Measurements from ENCODE around the gene C2CD2. TPM values are rescaled to one million over a fixed set of nuclear protein-coding genes. Genes with fewer than 3 reads are reported as not detected.

The C2CD2 gene
- total RNA-seq, 2 experiments from 2014 or later: 8.2 to 8.8 TPM

DNA sequence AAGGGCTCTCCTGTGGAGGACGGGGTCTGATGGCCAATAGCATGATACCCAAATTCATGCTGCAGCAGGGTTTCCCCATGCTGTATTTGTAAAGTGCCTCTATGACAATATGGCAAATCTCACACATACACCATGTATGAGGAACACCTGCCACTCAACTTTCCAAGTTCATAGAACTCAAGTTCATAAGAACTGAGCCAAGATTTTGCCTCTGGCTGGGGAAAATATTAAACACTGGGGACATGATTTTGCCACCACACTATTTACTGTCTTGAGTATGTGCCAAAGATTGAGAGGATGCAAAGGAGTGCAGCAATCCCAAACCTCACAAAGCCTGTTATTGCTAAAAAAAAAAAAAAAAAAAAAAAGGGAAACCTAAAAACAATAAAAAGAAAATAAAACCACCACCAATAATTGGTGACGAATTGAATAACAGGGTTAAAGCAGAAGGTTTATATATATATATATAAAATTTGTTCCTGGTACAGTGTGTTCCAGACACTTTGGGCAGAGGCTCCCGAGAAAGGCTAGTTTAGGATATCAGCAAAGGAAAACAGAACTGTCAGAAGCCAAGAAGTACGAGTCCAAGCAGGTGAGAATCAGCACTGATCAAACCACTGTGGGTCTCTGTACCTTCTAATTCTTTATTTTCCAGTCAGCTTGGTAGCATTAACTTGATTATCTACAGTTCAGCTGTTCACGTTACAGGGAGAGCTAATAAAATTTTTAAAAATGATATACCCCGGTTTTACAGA, 32.0 kb upstream of the C2CD2 start:
- peaks cover under 1% of the 10 kb centered on the region for H3K36me3 ChIP-seq (ENCODE audit: insufficient read depth, low read length)
- no peaks in the 10 kb centered on the region for H3K9me3 ChIP-seq (ENCODE audit: control insufficient read depth in 1 of 2, insufficient read depth in 1 of 2, low read length in 2 of 2)
- intact Hi-C loops (cut with DNase I, micrococcal nuclease): no loop called here
- H3K27ac Mint-ChIP-seq: no peak overlapping the region
- TF ChIP-seq, protein P1, sequence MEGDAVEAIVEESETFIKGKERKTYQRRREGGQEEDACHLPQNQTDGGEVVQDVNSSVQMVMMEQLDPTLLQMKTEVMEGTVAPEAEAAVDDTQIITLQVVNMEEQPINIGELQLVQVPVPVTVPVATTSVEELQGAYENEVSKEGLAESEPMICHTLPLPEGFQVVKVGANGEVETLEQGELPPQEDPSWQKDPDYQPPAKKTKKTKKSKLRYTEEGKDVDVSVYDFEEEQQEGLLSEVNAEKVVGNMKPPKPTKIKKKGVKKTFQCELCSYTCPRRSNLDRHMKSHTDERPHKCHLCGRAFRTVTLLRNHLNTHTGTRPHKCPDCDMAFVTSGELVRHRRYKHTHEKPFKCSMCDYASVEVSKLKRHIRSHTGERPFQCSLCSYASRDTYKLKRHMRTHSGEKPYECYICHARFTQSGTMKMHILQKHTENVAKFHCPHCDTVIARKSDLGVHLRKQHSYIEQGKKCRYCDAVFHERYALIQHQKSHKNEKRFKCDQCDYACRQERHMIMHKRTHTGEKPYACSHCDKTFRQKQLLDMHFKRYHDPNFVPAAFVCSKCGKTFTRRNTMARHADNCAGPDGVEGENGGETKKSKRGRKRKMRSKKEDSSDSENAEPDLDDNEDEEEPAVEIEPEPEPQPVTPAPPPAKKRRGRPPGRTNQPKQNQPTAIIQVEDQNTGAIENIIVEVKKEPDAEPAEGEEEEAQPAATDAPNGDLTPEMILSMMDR (IDR thresholded peaks at IDR 0.05): no peak
- ChIA-PET CTCF (no interaction called here), POLR2A (no interaction called here)
- peaks cover 8% of the 10 kb centered on the region for H3K9me3 Mint-ChIP-seq
- DNase-seq: no peak
- no peaks in the 10 kb centered on the region for H3K4me1 Mint-ChIP-seq (ENCODE audit: low read depth)
- H3K4me3 ChIP-seq (ENCODE audit: low read length): no peak overlapping the region
- H3K27me3 ChIP-seq (ENCODE audit: control insufficient read depth in 1 of 2, insufficient read depth in 2 of 2, low read length in 2 of 2): no peaks in the 10 kb centered on the region
- H3K27ac ChIP-seq (ENCODE audit: low read depth in 1 of 2, low read length in 2 of 2): no peak overlapping the region
- no peaks in the 10 kb centered on the region for H3K27me3 Mint-ChIP-seq
- H3K36me3 Mint-ChIP-seq (ENCODE audit: low read depth): peaks cover 12% of the 10 kb centered on the region
- no peak overlapping the region for H3K4me3 Mint-ChIP-seq
- no peak for ATAC-seq (ENCODE audit: poor library complexity)
- no peaks in the 10 kb centered on the region for H3K4me1 ChIP-seq (ENCODE audit: insufficient read depth, low read length)

DNA sequence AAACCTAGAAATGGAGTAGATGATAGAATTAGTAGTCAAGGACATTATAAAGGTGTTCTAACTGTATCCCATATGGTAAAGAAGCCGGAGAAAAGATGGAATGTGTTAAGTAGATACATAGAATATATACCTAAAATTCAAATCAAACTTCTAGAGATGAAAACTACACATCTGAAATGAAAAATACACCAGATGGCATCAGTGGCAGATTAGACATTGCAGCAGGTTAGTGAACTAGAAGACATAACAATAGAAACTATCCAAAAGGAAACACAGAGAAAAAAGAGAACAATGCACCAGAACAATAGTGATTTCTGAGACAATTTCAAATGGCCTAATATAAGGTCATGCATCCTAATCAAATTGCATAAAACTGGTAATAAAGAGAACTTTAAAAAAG, 29.4 kb upstream of the C2CD2 start:
- H3K27ac Mint-ChIP-seq: no peak overlapping the region
- TF ChIP-seq, protein P1 (IDR thresholded peaks at IDR 0.05): no peak
- ChIA-PET POLR2A (no interaction called here), CTCF (no interaction called here)
- ATAC-seq (ENCODE audit: poor library complexity) (no peak), DNase-seq (no peak)
- peaks cover 0 to 4% of the 10 kb centered on the region in 2 experiments for H3K27me3 ChIP-seq (ENCODE audit: control insufficient read depth in 1 of 2, insufficient read depth in 2 of 2, low read length in 2 of 2)
- H3K4me3 ChIP-seq (ENCODE audit: low read length): no peak overlapping the region
- H3K4me3 Mint-ChIP-seq: no peak overlapping the region
- H3K36me3 ChIP-seq (ENCODE audit: insufficient read depth, low read length): no peaks in the 10 kb centered on the region
- no peak overlapping the region for H3K27ac ChIP-seq (ENCODE audit: low read depth in 1 of 2, low read length in 2 of 2)
- no peaks in the 10 kb centered on the region for H3K36me3 Mint-ChIP-seq (ENCODE audit: low read depth)
- H3K27me3 Mint-ChIP-seq: no peaks in the 10 kb centered on the region
- intact Hi-C loops (cut with DNase I, micrococcal nuclease): no loop called here
- H3K4me1 ChIP-seq (ENCODE audit: insufficient read depth, low read length): no peaks in the 10 kb centered on the region
- H3K4me1 Mint-ChIP-seq (ENCODE audit: low read depth): no peaks in the 10 kb centered on the region
- peaks cover 8% of the 10 kb centered on the region for H3K9me3 Mint-ChIP-seq
- no peaks in the 10 kb centered on the region for H3K9me3 ChIP-seq (ENCODE audit: control insufficient read depth in 1 of 2, insufficient read depth in 1 of 2, low read length in 2 of 2)

DNA sequence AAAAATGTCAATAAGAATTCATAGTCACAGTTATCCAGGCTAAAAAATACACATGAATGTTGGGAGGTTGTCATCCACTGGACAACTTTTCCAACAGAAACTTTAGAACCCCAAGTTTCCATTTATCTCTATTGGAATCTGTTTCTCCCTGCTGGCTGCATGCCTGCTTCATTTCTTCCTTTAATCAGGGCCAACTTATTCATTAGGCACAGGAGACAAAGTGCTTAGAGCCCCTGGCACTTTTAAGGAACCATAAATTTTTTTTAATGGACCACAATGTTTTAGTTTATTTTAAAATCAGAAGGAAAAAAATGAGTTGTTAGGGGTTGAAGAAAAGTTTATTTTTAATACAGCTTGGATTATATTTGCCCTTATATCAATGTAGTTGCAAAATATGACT, 26.7 kb upstream of the C2CD2 start:
- ATAC-seq (ENCODE audit: poor library complexity) (no peak), DNase-seq (no peak)
- no peaks in the 10 kb centered on the region for H3K9me3 ChIP-seq (ENCODE audit: control insufficient read depth in 1 of 2, insufficient read depth in 1 of 2, low read length in 2 of 2)
- H3K4me3 ChIP-seq (ENCODE audit: low read length): no peak overlapping the region
- Mint-ChIP-seq H3K4me1 (ENCODE audit: low read depth) (no peaks in the 10 kb centered on the region), H3K27me3 (no peaks in the 10 kb centered on the region), H3K27ac (no peak overlapping the region), H3K4me3 (no peak overlapping the region), H3K9me3 (peaks cover 8% of the 10 kb centered on the region), H3K36me3 (ENCODE audit: low read depth) (no peaks in the 10 kb centered on the region)
- ChIA-PET CTCF (no interaction called here), POLR2A (no interaction called here)
- H3K36me3 ChIP-seq (ENCODE audit: insufficient read depth, low read length): no peaks in the 10 kb centered on the region
- no peak overlapping the region for H3K27ac ChIP-seq (ENCODE audit: low read depth in 1 of 2, low read length in 2 of 2)
- peaks cover 0 to 4% of the 10 kb centered on the region in 2 experiments for H3K27me3 ChIP-seq (ENCODE audit: control insufficient read depth in 1 of 2, insufficient read depth in 2 of 2, low read length in 2 of 2)
- TF ChIP-seq, protein P1 (IDR thresholded peaks at IDR 0.05): no peak
- intact Hi-C loops (cut with DNase I, micrococcal nuclease): no loop called here
- H3K4me1 ChIP-seq (ENCODE audit: insufficient read depth, low read length): no peaks in the 10 kb centered on the region
